NB4 (cell line): ENCODE measurements around the gene BIRC5.

Experiments
- CTCF ChIP-seq: IDR thresholded peaks from one replicate; pipeline ENCODE4 v1.5.1; 2012; ENCODE audit warnings: low read depth, low read length
- MYC ChIP-seq: IDR thresholded peaks from 2 replicates; pipeline ENCODE4 v1.6.1; 2011; ENCODE audit warnings: low read depth, low read length

DNA sequence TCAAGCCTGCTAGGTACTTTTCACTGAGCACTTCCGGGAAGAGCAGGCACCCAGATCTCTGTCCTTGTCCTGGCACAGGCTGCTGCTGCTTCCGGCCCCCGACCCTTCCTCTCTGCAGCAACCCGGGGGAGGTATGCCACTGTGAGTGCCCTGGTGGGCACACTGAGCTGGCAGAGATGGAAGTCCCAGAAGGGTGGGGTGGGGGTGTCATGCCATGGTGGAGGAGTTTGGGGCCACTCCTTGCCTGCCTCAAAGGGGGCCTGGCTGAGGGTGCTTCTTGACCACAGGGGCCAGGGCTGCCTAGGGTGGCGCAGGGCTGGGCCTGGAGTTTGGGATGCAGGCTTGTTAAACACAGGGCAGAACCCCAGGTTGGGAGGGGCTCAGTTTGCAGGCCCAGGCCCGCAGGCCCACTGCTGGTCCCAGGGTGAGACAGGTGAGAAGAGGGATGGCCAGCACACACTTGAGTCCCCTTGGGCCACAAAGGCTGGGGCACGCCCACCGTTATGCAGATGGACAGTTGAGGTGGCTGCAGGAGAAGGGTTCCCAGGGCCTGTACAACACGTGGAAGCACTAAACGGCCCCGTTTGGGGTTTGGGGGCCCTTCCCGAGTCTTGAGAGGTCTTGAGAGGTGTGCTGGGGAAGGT, 26.1 kb downstream of the BIRC5 start:
- TF ChIP-seq MYC: no peak
- no peak for TF ChIP-seq CTCF
